ENCODE measurements around the gene ZBTB3.

Gene ZBTB3

GRCh38 chr11:62753736-62754603 lies at the start of gene ZBTB3:
Gene ZBTB3, minus strand, starts transcription at chr11:62754160. Its CDS starts 496 bp downstream, at chr11:62753664.
- H3K27me3 ChIP-seq (ENCODE audit: control insufficient read depth, insufficient read depth, low read length) = no peaks in the 10 kb centered on the region
- H3K9ac ChIP-seq (ENCODE audit: low read depth, low read length) = peak within 1 kb of the TSS; percentile 74
- H3K9me3 ChIP-seq (ENCODE audit: control insufficient read depth, insufficient read depth, low read length) = no peaks in the 10 kb centered on the region
- H3K36me3 ChIP-seq (ENCODE audit: control insufficient read depth, insufficient read depth, low read length) = peaks cover 22% of the 10 kb centered on the region
- peak within 1 kb of the TSS; percentile 96 for H3K4me3 ChIP-seq (ENCODE audit: low read depth, low read length)
- H3K4me1 ChIP-seq (ENCODE audit: control insufficient read depth, insufficient read depth, low read length) = peaks cover 5% of the 10 kb centered on the region

GRCh38 chr11:62801071-62801470 lies 47.1 kb upstream of the ZBTB3 start:
- Histone ChIP-seq H3K4me1 (ENCODE audit: control insufficient read depth, insufficient read depth, low read length) (peaks cover under 1% of the 10 kb centered on the region), H3K27me3 (ENCODE audit: control insufficient read depth, insufficient read depth, low read length) (no peaks in the 10 kb centered on the region), H3K9ac (ENCODE audit: low read depth, low read length) (no peak overlapping the region), H3K36me3 (ENCODE audit: control insufficient read depth, insufficient read depth, low read length) (peaks cover 43% of the 10 kb centered on the region), H3K9me3 (ENCODE audit: control insufficient read depth, insufficient read depth, low read length) (no peaks in the 10 kb centered on the region), H3K4me3 (ENCODE audit: low read depth, low read length) (no peak overlapping the region)

GRCh38 chr11:62799486-62799885 lies 45.5 kb upstream of the ZBTB3 start:
- Histone ChIP-seq H3K4me3 (ENCODE audit: low read depth, low read length) (no peak overlapping the region), H3K4me1 (ENCODE audit: control insufficient read depth, insufficient read depth, low read length) (no peaks in the 10 kb centered on the region), H3K27me3 (ENCODE audit: control insufficient read depth, insufficient read depth, low read length) (no peaks in the 10 kb centered on the region), H3K36me3 (ENCODE audit: control insufficient read depth, insufficient read depth, low read length) (peaks cover 59% of the 10 kb centered on the region), H3K9ac (ENCODE audit: low read depth, low read length) (no peak overlapping the region), H3K9me3 (ENCODE audit: control insufficient read depth, insufficient read depth, low read length) (no peaks in the 10 kb centered on the region)

- H3K27me3 ChIP-seq (ENCODE audit: control insufficient read depth, insufficient read depth, low read length) = no peaks in the 10 kb centered on the region
- H3K9me3 ChIP-seq (ENCODE audit: control insufficient read depth, insufficient read depth, low read length) = no peaks in the 10 kb centered on the region
- H3K9ac ChIP-seq (ENCODE audit: low read depth, low read length) = no peak overlapping the region
- no peak overlapping the region for H3K4me3 ChIP-seq (ENCODE audit: low read depth, low read length)
- no peaks in the 10 kb centered on the region for H3K4me1 ChIP-seq (ENCODE audit: control insufficient read depth, insufficient read depth, low read length)
- peaks cover 54% of the 10 kb centered on the region for H3K36me3 ChIP-seq (ENCODE audit: control insufficient read depth, insufficient read depth, low read length)
Observed at GRCh38 chr11:62796281-62796680, 42.3 kb upstream of the ZBTB3 start.

- no peaks in the 10 kb centered on the region for H3K27me3 ChIP-seq (ENCODE audit: control insufficient read depth, insufficient read depth, low read length)
- H3K9me3 ChIP-seq (ENCODE audit: control insufficient read depth, insufficient read depth, low read length) = no peaks in the 10 kb centered on the region
- peaks cover 54% of the 10 kb centered on the region for H3K36me3 ChIP-seq (ENCODE audit: control insufficient read depth, insufficient read depth, low read length)
- no peak overlapping the region for H3K4me3 ChIP-seq (ENCODE audit: low read depth, low read length)
- peaks cover 4% of the 10 kb centered on the region for H3K4me1 ChIP-seq (ENCODE audit: control insufficient read depth, insufficient read depth, low read length)
- H3K9ac ChIP-seq (ENCODE audit: low read depth, low read length) = no peak overlapping the region
Observed at GRCh38 chr11:62794201-62794775, 40.3 kb upstream of the ZBTB3 start.

- Histone ChIP-seq H3K9ac (ENCODE audit: low read depth, low read length) (no peak overlapping the region), H3K4me3 (ENCODE audit: low read depth, low read length) (no peak overlapping the region), H3K4me1 (ENCODE audit: control insufficient read depth, insufficient read depth, low read length) (peaks cover 4% of the 10 kb centered on the region), H3K9me3 (ENCODE audit: control insufficient read depth, insufficient read depth, low read length) (no peaks in the 10 kb centered on the region), H3K27me3 (ENCODE audit: control insufficient read depth, insufficient read depth, low read length) (no peaks in the 10 kb centered on the region), H3K36me3 (ENCODE audit: control insufficient read depth, insufficient read depth, low read length) (peaks cover 47% of the 10 kb centered on the region)
Observed at GRCh38 chr11:62792202-62792575, 38.2 kb upstream of the ZBTB3 start.

GRCh38 chr11:62791501-62792201 lies 37.7 kb upstream of the ZBTB3 start, which contains the start of gene TMEM223:
Gene TMEM223, minus strand, starts transcription at chr11:62792006. Its CDS starts 12 bp downstream, at chr11:62791994.
- Histone ChIP-seq H3K9ac (ENCODE audit: low read depth, low read length) (peak within 1 kb of the TSS; percentile 94), H3K9me3 (ENCODE audit: control insufficient read depth, insufficient read depth, low read length) (no peaks in the 10 kb centered on the region), H3K4me3 (ENCODE audit: low read depth, low read length) (peak within 1 kb of the TSS; percentile 95), H3K27me3 (ENCODE audit: control insufficient read depth, insufficient read depth, low read length) (no peaks in the 10 kb centered on the region), H3K36me3 (ENCODE audit: control insufficient read depth, insufficient read depth, low read length) (peaks cover 43% of the 10 kb centered on the region), H3K4me1 (ENCODE audit: control insufficient read depth, insufficient read depth, low read length) (peaks cover 4% of the 10 kb centered on the region)

GRCh38 chr11:62789576-62789975 lies 35.6 kb upstream of the ZBTB3 start:
- Histone ChIP-seq H3K36me3 (ENCODE audit: control insufficient read depth, insufficient read depth, low read length) (peaks cover 25% of the 10 kb centered on the region), H3K9ac (ENCODE audit: low read depth, low read length) (no peak overlapping the region), H3K27me3 (ENCODE audit: control insufficient read depth, insufficient read depth, low read length) (no peaks in the 10 kb centered on the region), H3K4me3 (ENCODE audit: low read depth, low read length) (no peak overlapping the region), H3K4me1 (ENCODE audit: control insufficient read depth, insufficient read depth, low read length) (peaks cover 4% of the 10 kb centered on the region), H3K9me3 (ENCODE audit: control insufficient read depth, insufficient read depth, low read length) (no peaks in the 10 kb centered on the region)

- Histone ChIP-seq H3K36me3 (ENCODE audit: control insufficient read depth, insufficient read depth, low read length) (peaks cover 22% of the 10 kb centered on the region), H3K27me3 (ENCODE audit: control insufficient read depth, insufficient read depth, low read length) (no peaks in the 10 kb centered on the region), H3K4me3 (ENCODE audit: low read depth, low read length) (no peak overlapping the region), H3K9me3 (ENCODE audit: control insufficient read depth, insufficient read depth, low read length) (no peaks in the 10 kb centered on the region), H3K9ac (ENCODE audit: low read depth, low read length) (no peak overlapping the region), H3K4me1 (ENCODE audit: control insufficient read depth, insufficient read depth, low read length) (peaks cover 4% of the 10 kb centered on the region)
Observed at GRCh38 chr11:62788991-62789390, 35.0 kb upstream of the ZBTB3 start.

GRCh38 chr11:62787005-62787759 lies 33.2 kb upstream of the ZBTB3 start, which contains the start of gene TMEM179B:
Gene TMEM179B, plus strand, starts transcription at chr11:62787402. Its CDS starts 30 bp downstream, at chr11:62787432.
- H3K9me3 ChIP-seq (ENCODE audit: control insufficient read depth, insufficient read depth, low read length) = no peaks in the 10 kb centered on the region
- peaks cover 25% of the 10 kb centered on the region for H3K36me3 ChIP-seq (ENCODE audit: control insufficient read depth, insufficient read depth, low read length)
- H3K4me3 ChIP-seq (ENCODE audit: low read depth, low read length) = peak within 1 kb of the TSS; percentile 79
- peaks cover 4% of the 10 kb centered on the region for H3K4me1 ChIP-seq (ENCODE audit: control insufficient read depth, insufficient read depth, low read length)
- H3K9ac ChIP-seq (ENCODE audit: low read depth, low read length) = peak within 1 kb of the TSS; percentile 96
- H3K27me3 ChIP-seq (ENCODE audit: control insufficient read depth, insufficient read depth, low read length) = no peaks in the 10 kb centered on the region

All from iPS-15b (cell line).